ENCODE data around the gene OR10V1. TPM values are rescaled to one million over a fixed set of nuclear protein-coding genes. Genes with fewer than 3 reads are reported as not detected.
A peak's percentile ranks its signal among the peaks of the same experiment; 100 is the strongest.

OR10V1 gene
- total RNA-seq, 1 experiment from 2014 or later = not detected

DNA sequence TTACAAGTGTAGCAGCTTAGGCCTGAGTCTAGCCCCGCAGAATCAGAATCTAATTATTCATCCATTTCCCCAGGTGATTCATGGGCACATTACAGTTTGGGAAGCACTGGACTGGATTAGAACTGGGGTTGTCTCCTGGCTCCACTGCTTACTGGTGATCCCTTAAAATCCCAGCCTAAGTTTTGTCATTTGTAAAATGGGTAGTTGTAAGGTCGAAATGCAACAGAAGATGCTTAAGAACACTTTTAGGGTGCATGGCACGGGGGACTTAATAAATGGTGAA lies 42.9 kb upstream of the OR10V1 start:
- peak overlapping the region; percentile 81 to 98 for H3K4me3 ChIP-seq (ENCODE audit: low read depth in 2 of 2, low read length in 2 of 2)
- ChIA-PET POLR2A (interaction anchor here (0.6 to 1.1 kb wide), 2 partner anchors 57 to 87 kb away, joined by 11 to 16 read pairs; partner anchors contain the start of gene PATL1), CTCF (interaction anchor here (0.9 to 1.0 kb wide), 2 partner anchors 15 to 54 kb away, joined by 4 to 8 read pairs; partner anchors contain the start of gene MRPL16)
- peaks cover 2% of the 10 kb centered on the region; the same call in 1 of the 2 replicates for H3K36me3 ChIP-seq (ENCODE audit: control insufficient read depth, insufficient read depth, low read length)
- intact Hi-C loops (cut with micrococcal nuclease; ENCODE audit: unreplicated experiment) = no loop called here
- peaks cover 14% of the 10 kb centered on the region for H3K4me1 ChIP-seq (ENCODE audit: control insufficient read depth, insufficient read depth, low read length)
- in situ Hi-C loops (cut with HindIII; ENCODE audit: low pct_unique_long_range_greater_than_20kb, low sequenced_read_pairs) = no loop called here
- DNase-seq (ENCODE audit: low read depth, low spot score) (peak; percentile 10), ATAC-seq (no peak)
- no TSS peak for BruUV-seq (replicated peaks)
- H3K27me3 ChIP-seq (ENCODE audit: control insufficient read depth, insufficient read depth, low read length) = no peaks in the 10 kb centered on the region
- no peaks in the 10 kb centered on the region for H3K9me3 ChIP-seq (ENCODE audit: control insufficient read depth, insufficient read depth, low read depth, low read length)
- no peak for TF ChIP-seq SIN3A (IDR thresholded peaks at IDR 0.05; ENCODE audit: borderline replicate concordance, insufficient read depth, low read depth, low read length)
- TF ChIP-seq, protein P1, sequence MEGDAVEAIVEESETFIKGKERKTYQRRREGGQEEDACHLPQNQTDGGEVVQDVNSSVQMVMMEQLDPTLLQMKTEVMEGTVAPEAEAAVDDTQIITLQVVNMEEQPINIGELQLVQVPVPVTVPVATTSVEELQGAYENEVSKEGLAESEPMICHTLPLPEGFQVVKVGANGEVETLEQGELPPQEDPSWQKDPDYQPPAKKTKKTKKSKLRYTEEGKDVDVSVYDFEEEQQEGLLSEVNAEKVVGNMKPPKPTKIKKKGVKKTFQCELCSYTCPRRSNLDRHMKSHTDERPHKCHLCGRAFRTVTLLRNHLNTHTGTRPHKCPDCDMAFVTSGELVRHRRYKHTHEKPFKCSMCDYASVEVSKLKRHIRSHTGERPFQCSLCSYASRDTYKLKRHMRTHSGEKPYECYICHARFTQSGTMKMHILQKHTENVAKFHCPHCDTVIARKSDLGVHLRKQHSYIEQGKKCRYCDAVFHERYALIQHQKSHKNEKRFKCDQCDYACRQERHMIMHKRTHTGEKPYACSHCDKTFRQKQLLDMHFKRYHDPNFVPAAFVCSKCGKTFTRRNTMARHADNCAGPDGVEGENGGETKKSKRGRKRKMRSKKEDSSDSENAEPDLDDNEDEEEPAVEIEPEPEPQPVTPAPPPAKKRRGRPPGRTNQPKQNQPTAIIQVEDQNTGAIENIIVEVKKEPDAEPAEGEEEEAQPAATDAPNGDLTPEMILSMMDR (IDR thresholded peaks at IDR 0.05) = no peak
- TF ChIP-seq POLR2AphosphoS5 (IDR thresholded peaks at IDR 0.05; ENCODE audit: low read depth, low read length) = no peak
- no peak for TF ChIP-seq TCF7L2 (IDR thresholded peaks at IDR 0.05; ENCODE audit: low read depth, low read length)
- TF ChIP-seq, protein P2, sequence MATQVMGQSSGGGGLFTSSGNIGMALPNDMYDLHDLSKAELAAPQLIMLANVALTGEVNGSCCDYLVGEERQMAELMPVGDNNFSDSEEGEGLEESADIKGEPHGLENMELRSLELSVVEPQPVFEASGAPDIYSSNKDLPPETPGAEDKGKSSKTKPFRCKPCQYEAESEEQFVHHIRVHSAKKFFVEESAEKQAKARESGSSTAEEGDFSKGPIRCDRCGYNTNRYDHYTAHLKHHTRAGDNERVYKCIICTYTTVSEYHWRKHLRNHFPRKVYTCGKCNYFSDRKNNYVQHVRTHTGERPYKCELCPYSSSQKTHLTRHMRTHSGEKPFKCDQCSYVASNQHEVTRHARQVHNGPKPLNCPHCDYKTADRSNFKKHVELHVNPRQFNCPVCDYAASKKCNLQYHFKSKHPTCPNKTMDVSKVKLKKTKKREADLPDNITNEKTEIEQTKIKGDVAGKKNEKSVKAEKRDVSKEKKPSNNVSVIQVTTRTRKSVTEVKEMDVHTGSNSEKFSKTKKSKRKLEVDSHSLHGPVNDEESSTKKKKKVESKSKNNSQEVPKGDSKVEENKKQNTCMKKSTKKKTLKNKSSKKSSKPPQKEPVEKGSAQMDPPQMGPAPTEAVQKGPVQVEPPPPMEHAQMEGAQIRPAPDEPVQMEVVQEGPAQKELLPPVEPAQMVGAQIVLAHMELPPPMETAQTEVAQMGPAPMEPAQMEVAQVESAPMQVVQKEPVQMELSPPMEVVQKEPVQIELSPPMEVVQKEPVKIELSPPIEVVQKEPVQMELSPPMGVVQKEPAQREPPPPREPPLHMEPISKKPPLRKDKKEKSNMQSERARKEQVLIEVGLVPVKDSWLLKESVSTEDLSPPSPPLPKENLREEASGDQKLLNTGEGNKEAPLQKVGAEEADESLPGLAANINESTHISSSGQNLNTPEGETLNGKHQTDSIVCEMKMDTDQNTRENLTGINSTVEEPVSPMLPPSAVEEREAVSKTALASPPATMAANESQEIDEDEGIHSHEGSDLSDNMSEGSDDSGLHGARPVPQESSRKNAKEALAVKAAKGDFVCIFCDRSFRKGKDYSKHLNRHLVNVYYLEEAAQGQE (IDR thresholded peaks at IDR 0.05; ENCODE audit: insufficient read depth in 1 of 2, low read depth in 2 of 2, low read length in 1 of 2) = no peak
- peak overlapping the region; percentile 82 for H3K27ac ChIP-seq (ENCODE audit: low read length)

DNA sequence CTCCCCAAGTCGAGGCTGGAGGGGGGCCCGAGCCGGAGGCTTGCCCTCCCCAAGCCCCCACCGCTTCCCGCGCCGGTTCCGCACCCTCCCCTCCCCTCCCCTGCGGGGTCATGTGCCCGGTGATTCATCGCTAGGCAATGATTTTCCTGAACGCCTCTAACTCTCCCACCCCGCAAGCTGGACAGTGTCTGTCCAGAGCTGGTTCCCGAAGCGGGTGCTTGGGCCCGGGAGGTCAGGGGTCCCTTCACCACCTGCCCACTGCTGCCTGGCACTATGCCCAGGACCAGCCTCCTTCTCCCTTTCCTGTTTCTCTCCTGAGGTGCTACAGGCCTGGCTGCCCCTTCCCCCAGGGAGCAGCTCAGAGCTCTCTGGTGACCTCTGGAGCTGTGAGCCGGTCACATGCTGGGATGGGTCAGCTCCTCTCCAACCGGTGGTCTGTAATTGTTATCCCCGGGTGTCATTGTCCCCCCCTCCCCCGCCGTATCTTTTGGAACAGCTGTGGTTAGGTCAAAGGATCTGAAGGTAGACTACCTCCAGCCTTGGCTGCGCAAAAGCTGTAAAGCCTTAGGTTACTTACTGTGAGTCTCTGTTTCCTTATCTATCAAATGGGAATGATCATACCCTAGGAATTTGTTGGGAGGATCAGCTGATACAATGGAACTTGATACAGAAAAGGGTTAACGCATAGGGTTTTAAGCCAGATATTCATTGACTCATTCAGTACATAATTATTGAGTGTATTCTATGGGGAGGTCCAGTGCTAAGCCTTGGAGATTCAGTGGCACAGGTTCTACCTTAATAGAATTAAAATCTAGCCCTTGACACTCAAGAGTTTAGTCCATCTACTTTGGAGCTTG lies 42.3 kb upstream of the OR10V1 start:
- ChIA-PET CTCF (interaction anchor here (0.6 to 2.0 kb wide), 4 partner anchors 15 to 103 kb away, joined by 4 to 8 read pairs (median 6); partner anchors contain the start of gene MRPL16), POLR2A (interaction anchor here (0.5 to 1.1 kb wide), 4 partner anchors 42 to 87 kb away, joined by 3 to 16 read pairs (median 12); partner anchors contain the start of gene PATL1)
- intact Hi-C loops (cut with micrococcal nuclease; ENCODE audit: unreplicated experiment) = no loop called here
- in situ Hi-C loops (cut with HindIII; ENCODE audit: low pct_unique_long_range_greater_than_20kb, low sequenced_read_pairs) = no loop called here
- Histone ChIP-seq H3K4me3 (ENCODE audit: low read depth in 2 of 2, low read length in 2 of 2) (peak overlapping the region; percentile 81 to 98), H3K27me3 (ENCODE audit: control insufficient read depth, insufficient read depth, low read length) (no peaks in the 10 kb centered on the region), H3K27ac (ENCODE audit: low read length) (peak overlapping the region; percentile 82), H3K36me3 (ENCODE audit: control insufficient read depth, insufficient read depth, low read length) (peaks cover 2% of the 10 kb centered on the region; the same call in 1 of the 2 replicates), H3K9me3 (ENCODE audit: control insufficient read depth, insufficient read depth, low read depth, low read length) (no peaks in the 10 kb centered on the region), H3K4me1 (ENCODE audit: control insufficient read depth, insufficient read depth, low read length) (peaks cover 14% of the 10 kb centered on the region)
- TF ChIP-seq, protein P2 (IDR thresholded peaks at IDR 0.05; ENCODE audit: insufficient read depth in 1 of 2, low read depth in 2 of 2, low read length in 1 of 2) = 0 out of 4 replicates have a peak, but pooled peaks of 1 of the 2 experiments have one; percentile 19
- TF ChIP-seq, protein P1 (IDR thresholded peaks at IDR 0.05) = peak; percentile 34
- no peak for TF ChIP-seq TCF7L2 (IDR thresholded peaks at IDR 0.05; ENCODE audit: low read depth, low read length)
- DNase-seq (ENCODE audit: low read depth, low spot score) (peak; percentile 48), ATAC-seq (peak; percentile 72)
- BruUV-seq (replicated peaks) = TSS peak; percentile 69
